UCSD-AML1 (cell line): ENCODE results near the gene EML1.

Experiments
- DNase-seq: peaks from one replicate; lab custom pipeline; 2025; ENCODE audit not compliant: unreplicated experiment; lab: John Stamatoyannopoulos, UW

EML1 gene

DNA sequence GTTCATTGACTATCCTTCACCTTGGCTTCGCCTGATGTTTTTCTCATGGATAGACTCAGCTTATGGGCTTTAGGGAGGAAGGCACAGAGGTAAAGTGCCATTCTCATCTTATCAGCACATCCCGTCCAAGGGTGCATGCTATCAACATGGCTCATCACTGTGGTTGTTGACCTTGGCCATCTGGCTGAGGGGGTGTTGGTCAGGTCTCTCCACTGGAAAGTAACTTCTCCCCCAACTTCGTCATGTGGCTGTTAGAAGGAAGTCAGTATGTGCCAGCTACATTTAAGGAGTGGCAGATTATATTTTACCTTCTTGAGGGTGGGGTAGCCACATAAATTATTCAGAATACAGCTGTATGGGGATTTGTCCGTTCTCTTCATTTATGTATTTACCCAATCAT, 68.9 kb downstream of the EML1 start:
- no peak for DNase-seq

DNA sequence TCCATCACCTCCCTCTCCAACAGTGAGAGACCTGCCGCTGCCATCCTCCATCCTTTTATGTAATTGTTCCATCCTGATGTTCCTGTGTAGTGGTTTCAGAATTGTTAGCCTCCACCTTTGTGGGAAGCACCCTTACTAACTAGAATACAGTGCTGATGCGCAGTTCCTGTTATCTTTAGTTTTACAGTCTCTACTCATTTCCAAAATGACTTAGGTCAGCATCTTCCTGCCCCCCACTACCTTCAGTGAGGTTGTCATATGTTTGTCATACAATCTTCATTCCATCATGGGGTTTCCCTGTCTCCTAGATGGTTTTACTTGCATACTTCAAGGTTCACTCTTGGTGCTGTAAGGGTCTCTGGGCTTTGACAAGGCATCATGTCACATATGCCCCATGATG, 69.8 kb downstream of the EML1 start:
- no peak for DNase-seq

DNA sequence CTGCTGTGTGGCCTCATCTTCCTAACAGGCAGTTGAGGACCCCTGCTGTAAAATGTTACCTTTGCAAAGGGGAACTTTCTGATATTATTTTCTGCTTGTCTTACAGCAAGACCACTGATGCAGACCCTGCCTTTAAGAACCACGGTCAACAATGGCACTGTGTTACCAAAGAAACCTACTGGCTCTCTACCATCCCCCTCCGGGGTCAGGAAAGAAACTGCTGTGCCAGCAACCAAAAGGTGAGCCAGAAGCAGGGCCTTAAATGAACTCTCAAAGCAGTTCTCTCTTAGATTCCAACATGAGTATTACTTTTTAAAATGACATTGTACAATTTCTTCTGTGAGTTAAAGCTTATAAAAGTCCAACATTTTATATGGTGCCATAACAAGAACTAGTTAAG, 72.2 kb downstream of the EML1 start:
- DNase-seq = no peak

DNA sequence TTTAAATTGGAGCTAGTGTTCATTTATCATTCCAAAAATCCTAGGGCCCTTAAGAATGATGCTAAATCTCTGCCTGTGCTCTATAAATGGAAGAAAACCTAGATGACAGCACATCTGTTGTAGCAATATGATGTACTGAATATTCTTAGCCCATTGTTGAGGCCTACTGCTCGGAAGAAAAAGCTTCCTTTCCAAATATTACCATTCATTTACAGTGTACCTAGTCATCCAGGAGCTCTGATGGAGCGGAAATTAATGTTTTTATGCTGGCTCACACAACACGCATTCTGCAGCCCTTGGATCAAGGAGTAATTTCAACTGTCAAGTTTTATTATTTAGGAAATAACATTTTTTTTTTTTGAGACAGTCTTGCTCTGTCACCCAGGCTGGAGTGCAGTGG, 77.4 kb downstream of the EML1 start:
- DNase-seq = no peak

DNA sequence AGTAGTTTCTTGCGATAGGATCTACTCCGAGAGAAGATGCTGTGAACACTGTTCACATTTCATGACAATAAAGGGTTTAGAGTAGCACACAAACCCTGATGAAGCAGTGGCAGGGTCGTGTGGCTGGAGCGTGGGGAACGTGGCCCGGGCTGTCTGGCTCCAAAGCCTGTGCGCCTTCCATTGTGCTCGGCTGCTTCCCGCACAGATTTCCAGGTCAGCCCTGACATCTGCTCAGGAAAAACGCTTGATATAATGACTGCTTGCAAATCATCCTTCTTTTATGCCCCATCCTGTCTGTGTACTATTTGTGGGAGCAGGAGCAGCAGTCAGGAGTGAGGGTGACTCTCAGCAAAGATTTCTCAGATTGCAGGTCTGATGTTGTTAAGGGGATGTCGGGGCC, 78.6 kb downstream of the EML1 start:
- DNase-seq = no peak

DNA sequence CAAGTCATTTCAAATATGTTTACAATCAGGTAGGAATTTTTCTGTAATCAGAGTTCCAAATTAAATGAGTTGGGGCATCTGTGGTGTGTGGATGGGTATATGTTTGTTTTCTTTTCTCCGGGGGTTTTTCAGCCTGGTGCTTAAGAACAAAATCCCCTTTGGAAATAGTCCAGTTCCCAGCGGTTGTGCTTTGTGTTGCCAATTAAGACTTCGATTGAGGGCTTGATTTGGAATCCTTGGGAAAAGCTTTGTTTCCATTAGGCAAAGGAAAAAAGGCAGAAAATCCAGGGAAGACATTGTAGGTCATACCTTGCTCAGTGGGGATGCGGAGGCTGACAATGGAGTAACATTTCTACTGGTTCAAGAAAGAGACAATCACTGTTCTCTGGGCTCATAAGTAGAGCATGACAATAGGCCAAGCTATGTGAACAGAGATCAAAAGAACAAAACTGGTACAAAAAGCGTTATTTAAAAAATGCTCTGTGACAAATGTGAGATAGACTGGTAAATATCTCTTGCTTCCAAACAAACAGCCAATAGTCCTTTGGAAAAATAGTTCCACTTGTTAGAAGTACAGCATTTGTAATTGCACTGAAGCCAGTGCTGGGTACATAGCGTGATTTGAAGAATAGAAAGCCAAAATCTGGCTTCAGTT, 79.7 kb downstream of the EML1 start:
- DNase-seq = no peak

DNA sequence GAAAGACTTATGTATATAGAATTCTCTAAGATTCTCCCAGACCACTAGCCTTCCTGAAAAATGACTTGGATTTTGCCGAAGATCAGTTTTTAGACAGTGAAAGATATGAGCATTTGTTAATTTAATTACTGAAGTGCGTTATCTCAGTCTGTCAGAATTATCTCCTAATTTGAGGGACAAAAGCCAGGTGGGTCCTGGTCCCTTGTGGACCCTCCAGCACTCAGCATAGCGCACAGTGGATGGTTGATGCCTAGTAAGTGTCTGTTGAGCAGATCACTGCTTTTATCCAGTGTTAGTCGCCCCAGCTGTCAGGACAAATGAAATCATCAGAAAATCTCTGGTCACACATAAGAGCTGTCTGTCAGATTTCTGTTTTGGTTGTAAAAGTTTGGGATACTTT, 80.4 kb downstream of the EML1 start:
- no peak for DNase-seq

DNA sequence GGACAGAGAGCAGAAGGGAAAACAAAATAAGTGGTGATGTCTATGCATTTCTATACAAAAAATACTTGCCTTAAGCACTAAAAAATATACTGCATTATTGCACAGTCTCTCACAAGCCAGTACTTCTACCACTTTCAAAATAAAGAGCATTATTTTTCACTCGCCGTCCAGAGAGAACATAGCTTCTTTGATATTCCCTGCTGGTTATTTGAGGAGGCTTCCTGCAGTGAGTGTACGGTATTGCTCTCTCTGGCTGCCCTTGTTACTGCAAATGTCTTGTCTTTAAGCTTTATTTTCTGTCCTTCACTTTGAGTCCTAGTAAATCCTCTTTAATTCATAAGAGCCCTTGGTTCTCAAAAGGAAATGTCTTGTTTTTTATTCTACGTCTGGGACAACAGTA, 81.1 kb downstream of the EML1 start:
- no peak for DNase-seq

DNA sequence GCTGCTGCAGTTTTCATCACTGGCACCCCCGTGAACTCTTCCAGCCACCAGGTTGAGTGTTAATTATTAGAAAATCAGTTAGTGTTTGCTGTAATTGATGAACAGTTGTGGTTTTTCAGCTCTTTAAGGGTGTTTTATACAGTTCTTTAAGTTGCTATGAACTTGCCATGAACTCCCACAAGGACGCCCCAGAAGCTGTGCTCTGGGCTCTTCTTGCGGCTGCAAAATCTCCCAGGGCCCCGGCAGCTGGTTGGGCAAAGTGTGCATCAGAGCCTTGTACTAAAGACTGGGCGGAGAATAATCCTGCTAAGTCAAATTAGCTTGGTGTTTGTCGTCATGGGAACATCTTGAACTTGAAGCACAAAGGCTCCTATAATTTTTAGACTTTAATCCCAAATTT, 82.2 kb downstream of the EML1 start:
- DNase-seq = no peak

DNA sequence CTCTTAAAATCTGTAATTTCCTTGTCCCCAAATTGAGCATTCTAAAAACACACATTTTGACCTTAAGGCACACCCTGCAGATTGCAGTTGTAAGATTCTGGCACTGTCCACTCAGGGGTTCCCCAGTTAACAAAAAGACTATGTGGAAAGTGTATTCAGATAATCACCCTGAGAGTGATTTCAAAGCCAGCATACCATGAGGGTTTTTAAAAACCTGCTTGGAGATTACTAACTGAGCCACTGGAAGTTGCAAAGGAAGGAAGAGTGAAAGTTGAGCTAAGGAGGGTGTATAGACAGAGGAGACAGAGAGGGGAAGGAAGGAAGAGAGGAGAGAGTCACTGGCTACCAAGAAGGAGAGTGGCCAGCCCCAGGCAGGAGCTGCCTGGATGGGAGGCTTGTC, 82.6 kb downstream of the EML1 start:
- DNase-seq = no peak

DNA sequence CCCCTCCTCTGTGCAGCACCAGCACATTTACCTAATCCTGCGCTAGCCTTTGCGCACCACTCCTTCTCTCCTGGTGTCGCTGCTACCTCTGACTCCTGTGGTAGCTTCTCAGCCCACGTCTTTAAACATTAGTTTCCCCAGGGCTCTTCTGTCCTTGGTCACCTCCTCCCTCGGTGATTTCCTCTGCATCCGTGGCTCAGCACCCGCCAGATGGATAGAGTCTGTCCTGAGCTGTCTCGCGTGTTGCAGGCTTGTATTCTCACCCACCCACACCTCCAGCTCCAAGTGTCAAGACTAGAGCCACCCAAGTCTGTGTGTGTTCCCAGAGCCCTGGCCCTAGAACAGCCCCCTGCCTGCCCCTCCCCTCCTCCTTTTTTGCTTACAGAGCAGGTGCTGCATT, 83.2 kb downstream of the EML1 start:
- DNase-seq = no peak

DNA sequence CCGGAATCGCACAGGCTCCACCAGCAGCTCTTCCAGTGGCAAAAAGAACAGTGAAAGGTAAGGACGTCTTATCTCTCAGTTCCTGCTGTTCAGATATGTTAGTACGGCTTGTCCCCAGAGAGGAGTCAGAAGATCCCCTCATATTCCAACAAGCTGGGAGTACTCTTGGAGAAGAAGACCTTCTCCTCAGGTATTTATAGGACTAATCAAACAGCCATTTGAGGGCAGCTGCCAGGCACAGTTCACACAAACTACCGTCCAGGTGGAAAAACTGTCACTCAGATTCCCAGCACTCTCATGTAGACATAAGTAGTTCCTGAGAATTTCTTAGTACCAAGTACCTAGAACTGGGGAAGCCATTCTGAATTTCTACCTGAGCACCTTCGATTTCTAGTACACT, 85.3 kb downstream of the EML1 start:
- no peak for DNase-seq

DNA sequence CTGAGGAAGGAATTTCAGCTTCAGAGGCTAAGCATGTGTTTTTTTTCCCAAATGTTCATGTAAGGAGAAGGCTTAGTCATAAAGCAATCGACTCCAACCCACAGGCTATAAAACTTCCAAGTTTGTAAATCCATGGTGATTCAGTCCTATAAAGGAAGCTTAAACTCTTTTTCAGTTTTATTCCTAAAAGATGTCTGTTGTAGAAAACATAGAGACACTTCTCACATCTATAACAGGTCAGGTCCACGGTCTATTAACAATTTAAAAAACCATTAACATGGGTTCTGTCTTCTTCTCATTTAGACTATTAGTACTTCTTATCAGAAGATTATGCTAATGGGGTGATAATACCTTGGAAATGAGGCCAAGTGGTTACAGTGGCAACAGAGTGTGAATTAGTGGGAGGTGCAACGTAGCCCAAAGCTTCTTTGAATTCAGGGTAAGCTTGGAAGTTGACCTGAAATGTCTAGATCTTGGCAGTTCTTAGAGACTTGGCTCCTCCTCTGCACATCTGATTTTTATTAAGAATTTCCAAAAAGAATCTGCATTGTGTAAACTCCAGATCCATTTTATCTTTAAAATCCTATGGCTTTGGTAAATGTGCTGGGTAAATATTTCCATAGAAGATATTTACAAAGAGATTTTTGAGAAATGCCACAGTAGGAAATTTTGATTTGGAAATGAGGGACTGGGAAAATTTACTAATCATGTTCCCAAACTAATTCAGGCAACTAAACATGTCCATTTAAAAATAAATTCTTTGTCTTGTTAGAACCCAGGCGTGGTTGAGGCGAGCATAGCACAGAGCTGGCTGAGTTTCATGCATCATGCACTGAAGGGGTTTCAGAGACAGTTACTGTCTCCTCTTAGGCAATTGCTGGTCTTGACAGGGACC, 86.4 kb downstream of the EML1 start:
- no peak for DNase-seq

DNA sequence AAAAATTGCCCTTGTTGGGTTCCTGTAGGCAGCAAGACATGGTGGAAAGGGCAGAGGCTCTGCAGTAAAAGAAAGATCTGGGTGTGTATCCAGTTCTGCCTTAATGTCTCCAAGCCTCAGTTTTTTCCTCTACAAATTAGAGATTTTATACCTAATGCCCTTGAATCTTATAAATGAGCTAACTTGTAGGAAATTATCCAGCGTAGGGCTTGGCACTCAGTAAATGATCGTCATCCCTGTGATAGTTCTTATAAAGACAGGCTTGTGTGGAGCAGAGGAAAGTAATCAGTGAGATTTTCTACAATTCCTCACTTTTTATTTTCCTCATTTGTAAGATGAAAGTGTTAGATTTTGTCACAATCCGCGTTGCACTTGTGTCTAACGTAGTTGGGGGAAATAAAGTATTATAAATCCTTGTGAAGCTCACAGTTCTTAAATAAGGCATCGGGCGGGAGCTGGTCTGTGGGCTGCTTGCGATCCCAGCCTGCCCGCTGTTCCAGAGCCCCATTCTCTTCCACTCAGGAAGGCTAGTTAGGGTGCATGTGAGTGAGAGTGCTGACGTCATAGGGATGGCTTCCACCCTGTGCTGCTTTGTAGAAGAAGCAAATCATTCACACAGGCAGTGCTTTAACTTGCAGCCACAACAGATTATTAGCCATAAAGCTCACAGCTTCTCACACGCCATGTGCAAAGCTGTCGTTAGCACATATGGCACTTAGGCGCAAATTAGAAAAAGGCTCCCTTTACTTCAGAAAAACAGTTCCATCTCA, 87.6 kb downstream of the EML1 start:
- no peak for DNase-seq

DNA sequence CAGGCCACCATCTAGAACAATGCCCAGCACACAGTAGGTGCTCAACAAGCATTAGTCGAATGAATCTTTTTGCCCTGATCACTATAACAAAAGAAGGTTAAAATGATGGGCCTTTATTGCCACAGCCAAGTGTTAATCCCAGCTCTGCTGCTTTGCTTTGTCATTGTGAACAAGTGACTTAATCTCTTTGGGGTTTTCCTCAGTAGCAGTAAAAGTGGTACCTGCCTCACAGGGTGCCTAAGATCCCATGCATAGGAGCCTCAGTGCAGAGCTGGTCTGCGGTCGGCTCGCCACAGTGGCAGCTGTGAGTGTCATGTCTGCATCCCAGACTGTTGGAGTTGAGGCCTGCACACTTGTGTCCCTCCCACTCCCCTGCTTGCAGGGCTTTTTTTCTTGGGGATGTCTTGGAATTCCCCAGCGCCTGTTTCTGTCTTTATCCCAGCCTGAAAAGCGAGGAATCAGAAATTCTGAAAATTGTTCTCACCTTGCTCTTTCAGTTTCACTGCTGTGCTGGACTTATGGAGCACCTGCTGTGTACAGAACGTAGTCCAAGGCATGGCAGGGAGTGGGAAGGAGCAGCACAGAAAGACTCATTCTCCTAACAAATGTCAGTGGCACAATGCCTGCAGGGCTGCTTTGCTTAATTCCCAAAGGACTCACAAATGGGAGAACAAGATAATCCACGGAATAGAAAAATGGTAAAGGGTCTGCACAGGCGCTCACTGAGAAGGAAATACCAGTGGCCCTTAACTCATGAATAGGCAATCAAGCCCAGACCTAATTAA, 90.8 kb downstream of the EML1 start:
- no peak for DNase-seq

DNA sequence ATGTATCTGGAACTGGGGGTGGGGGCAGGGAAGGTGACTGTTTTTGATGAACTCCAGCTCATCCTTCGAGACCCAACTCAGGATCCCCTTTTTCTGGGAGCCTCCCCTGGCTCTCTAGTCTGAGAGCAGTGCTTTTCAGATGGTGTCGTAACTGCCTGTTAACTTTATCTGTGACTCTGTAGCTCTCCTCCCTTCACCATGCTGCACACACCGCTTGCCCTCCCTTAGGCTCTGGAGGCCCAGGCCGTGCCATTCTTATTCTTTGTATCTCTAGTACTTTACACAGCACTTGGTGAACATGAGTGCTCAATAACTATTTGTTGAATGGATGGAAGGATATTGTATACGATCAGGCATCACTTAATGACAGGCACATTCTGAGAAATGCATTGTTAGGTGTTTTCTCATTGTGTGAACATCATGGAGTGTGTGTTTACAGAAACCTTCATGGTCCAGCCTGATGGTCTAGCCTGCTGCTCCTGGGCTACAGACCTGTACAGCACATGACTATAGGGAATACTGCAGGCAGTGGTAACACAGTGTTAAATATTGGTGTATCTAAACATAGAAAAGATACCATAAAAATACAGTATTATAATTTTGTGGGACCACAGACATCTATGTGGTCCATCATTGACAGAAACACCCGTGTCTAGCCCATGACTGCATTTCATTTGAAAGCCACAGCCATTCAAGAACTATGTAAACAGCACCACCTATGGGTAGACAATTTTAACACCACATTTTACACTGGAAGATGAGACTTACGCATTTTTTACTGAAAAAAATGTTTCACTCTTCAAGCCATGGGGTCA, 91.8 kb downstream of the EML1 start:
- no peak for DNase-seq

DNA sequence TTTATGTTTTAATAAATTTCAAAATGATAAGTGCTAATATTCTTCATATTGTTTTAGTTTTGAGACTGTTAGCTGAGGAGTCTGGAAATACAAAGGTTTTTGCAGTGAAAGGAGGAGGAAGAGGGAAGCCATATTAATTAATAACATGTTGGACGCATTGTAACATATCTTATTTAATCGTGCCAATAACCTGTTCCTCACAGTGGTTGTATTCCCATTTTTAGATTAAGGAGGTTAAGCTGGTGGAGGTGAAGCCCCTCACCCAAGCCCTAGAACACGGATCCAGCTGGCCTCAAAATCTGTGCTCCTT, 92.4 kb downstream of the EML1 start:
- DNase-seq = no peak

DNA sequence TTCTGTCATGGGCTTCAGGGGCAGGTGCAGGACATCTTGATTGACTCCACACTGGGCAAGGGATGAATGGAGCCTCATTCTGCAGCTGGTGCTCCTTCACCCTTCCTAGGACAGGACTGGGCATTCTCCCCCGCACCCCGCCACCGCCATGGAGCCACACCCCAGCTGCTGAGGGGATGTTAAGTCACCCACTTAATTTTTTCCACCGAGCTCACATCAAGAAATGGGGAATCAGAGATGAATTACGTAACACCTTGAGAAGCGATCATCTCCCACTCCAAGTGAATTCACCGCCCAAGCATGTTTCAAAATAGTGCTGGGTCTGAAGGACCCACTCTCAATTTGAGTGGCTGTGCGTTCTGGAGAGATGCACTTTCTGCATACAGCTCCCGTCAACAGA, 94.2 kb downstream of the EML1 start:
- DNase-seq = no peak

DNA sequence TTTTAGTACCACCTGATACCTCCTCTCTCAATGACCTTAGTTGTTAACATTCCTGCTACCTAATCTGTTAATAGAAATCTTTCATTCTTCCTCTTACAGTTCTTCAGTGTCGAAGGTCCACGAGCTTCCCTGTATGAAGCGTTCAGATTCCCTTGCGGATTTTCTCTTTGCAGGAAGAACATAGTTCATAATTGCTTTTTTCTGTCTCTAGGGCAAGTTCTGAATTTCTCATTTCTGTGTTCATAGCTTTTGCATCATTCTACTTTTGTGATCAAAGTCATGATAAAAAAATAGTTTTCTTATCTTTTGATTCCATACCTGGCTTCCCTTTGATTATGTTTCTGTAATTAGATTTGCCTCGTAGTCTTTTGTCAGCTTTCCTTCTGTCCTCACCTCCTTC, 94.9 kb downstream of the EML1 start:
- no peak for DNase-seq

DNA sequence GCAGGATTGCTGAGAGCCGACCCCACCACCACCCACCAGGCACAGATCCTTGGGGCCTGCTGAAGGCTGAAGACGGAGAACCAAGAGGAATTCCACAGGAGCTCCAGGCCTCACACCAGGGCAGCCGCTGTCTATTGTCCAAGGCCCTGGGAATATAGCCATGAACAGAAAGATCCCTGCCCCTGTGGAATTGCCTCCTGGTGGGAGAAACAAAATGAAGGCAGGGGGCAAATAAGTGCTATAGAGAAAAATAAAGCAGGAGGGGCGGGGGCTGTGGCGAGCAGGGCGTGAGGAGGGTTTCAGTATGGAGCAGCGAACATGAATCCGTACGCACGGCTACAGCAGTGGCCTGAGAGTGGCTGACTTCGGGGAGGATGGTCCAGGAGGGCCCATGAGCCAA, 96.1 kb downstream of the EML1 start:
- DNase-seq = no peak

DNA sequence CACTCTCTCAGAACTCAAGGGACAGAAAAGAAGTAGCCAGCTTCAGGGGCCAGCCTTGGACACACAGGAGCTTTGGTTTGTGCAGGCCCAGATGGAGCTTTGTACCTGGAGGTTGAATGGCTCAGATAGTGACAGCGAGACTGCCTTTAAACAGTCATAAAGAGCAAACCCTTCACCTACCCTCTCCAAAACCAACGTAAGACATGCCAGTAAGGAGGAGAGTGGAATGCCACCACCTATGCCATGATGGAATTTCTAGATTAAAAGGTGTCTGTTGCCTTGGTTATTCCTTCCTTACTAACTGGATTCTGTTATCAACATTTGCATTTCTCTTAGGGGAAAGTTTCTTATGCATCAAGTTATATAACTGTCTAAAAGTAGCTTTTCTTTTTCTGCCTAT, 98.1 kb downstream of the EML1 start:
- DNase-seq = no peak
